Calu3 (cell line): Measurements from ENCODE around the gene PWP1. TPM values are rescaled to one million over a fixed set of nuclear protein-coding genes. Genes with fewer than 3 reads are reported as not detected.

ENCODE experiments used
- BruUV-seq: library from RNA; stranded (reverse); fragments of 400-500 nt; replicated peaks from 2 replicates; lab custom pipeline; 2021; lab: Mats Ljungman, UMichigan
- CTCF ChIA-PET: fragments of 300-600 bp; sonication (Branson Sonifier 250); formaldehyde crosslinking; loops from one replicate; lab custom pipeline; 2022; ENCODE audit warnings: antibody characterized with exemption; lab: Charles Lee
- DNase-seq: peaks from one replicate; pipeline ENCODE4 v3.0.0; 2022
- H3K27ac Mint-ChIP-seq: one replicate; pipeline ENCODE4 v1.8.0; 2022; ENCODE audit warnings: mixed read lengths; ENCODE audit not compliant: unreplicated experiment
- H3K27me3 Mint-ChIP-seq: one replicate; pipeline ENCODE4 v1.8.0; 2022; ENCODE audit warnings: mixed read lengths; ENCODE audit not compliant: unreplicated experiment
- H3K36me3 Mint-ChIP-seq: one replicate; pipeline ENCODE4 v1.8.0; 2022; ENCODE audit warnings: mild to moderate bottlenecking, moderate library complexity, mixed read lengths; ENCODE audit not compliant: insufficient read depth, unreplicated experiment
- H3K4me1 Mint-ChIP-seq: one replicate; pipeline ENCODE4 v1.8.0; 2022; ENCODE audit warnings: mild to moderate bottlenecking, low read depth, mixed read lengths; ENCODE audit not compliant: unreplicated experiment
- H3K4me3 Mint-ChIP-seq: one replicate; pipeline ENCODE4 v1.8.0; 2022; ENCODE audit warnings: mild to moderate bottlenecking, low read depth, moderate library complexity, mixed read lengths; ENCODE audit not compliant: unreplicated experiment
- H3K9me3 Mint-ChIP-seq: one replicate; pipeline ENCODE4 v1.8.0; 2022; ENCODE audit warnings: low read depth, mixed read lengths; ENCODE audit not compliant: unreplicated experiment
- intact Hi-C: fragments of 100-400 bp; cut with micrococcal nuclease; formaldehyde crosslinking; loops from one replicate; pipeline ENCODE4 v1.10.0; 2022; ENCODE audit not compliant: unreplicated experiment
- total RNA-seq: library from RNA; stranded (reverse); gene quantifications from 2 replicates; pipeline ENCODE4 v1.2.3, GENCODE V29; 2022
- TF ChIP-seq, protein P1 (sequence below): fragments of 200-600 bp; IDR thresholded peaks from one replicate; pipeline ENCODE4 v1.8.0; 2022; ENCODE audit warnings: antibody characterized with exemption; ENCODE audit not compliant: unreplicated experiment

Gene PWP1
- total RNA-seq, 1 experiment from 2014 or later, result 60.5 TPM

- Mint-ChIP-seq H3K27me3 (no peaks in the 10 kb centered on the region), H3K4me1 (no peaks in the 10 kb centered on the region), H3K27ac (no peak overlapping the region), H3K4me3 (no peak overlapping the region), H3K36me3 (peaks cover 28% of the 10 kb centered on the region), H3K9me3 (no peaks in the 10 kb centered on the region)
- DNase-seq, result no peak
- BruUV-seq, result no TSS peak
- CTCF ChIA-PET, result interaction anchor here (0.6 kb wide), 1 partner anchor 72 kb away, joined by 3 read pairs; no protein-coding TSS in a partner anchor
- TF ChIP-seq, protein P1, sequence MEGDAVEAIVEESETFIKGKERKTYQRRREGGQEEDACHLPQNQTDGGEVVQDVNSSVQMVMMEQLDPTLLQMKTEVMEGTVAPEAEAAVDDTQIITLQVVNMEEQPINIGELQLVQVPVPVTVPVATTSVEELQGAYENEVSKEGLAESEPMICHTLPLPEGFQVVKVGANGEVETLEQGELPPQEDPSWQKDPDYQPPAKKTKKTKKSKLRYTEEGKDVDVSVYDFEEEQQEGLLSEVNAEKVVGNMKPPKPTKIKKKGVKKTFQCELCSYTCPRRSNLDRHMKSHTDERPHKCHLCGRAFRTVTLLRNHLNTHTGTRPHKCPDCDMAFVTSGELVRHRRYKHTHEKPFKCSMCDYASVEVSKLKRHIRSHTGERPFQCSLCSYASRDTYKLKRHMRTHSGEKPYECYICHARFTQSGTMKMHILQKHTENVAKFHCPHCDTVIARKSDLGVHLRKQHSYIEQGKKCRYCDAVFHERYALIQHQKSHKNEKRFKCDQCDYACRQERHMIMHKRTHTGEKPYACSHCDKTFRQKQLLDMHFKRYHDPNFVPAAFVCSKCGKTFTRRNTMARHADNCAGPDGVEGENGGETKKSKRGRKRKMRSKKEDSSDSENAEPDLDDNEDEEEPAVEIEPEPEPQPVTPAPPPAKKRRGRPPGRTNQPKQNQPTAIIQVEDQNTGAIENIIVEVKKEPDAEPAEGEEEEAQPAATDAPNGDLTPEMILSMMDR, result no peak
- intact Hi-C loops, result no loop called here
Measured at GRCh38 chr12:107730618-107731341, 45.2 kb downstream of the PWP1 start.

- Mint-ChIP-seq H3K4me3 (no peak overlapping the region), H3K4me1 (no peaks in the 10 kb centered on the region), H3K9me3 (no peaks in the 10 kb centered on the region), H3K27ac (no peak overlapping the region), H3K27me3 (no peaks in the 10 kb centered on the region), H3K36me3 (peaks cover 28% of the 10 kb centered on the region)
- DNase-seq, result no peak
- TF ChIP-seq, protein P1, result no peak
- CTCF ChIA-PET, result interaction anchor here (0.6 kb wide), 1 partner anchor 71 kb away, joined by 3 read pairs; no protein-coding TSS in a partner anchor
- intact Hi-C loops, result no loop called here
- BruUV-seq, result no TSS peak
Measured at GRCh38 chr12:107731366-107731765, 45.8 kb downstream of the PWP1 start.

- H3K36me3 Mint-ChIP-seq, result peaks cover 33% of the 10 kb centered on the region
- no peak overlapping the region for H3K27ac Mint-ChIP-seq
- no peaks in the 10 kb centered on the region for H3K9me3 Mint-ChIP-seq
- H3K4me3 Mint-ChIP-seq, result no peak overlapping the region
- BruUV-seq, result no TSS peak
- no peaks in the 10 kb centered on the region for H3K27me3 Mint-ChIP-seq
- intact Hi-C loops, result no loop called here
- CTCF ChIA-PET, result no interaction called here
- DNase-seq, result no peak
- H3K4me1 Mint-ChIP-seq, result no peaks in the 10 kb centered on the region
- TF ChIP-seq, protein P1, result no peak
Measured at GRCh38 chr12:107732365-107732764, 46.8 kb downstream of the PWP1 start.

- Mint-ChIP-seq H3K4me3 (no peak overlapping the region), H3K27me3 (no peaks in the 10 kb centered on the region), H3K27ac (no peak overlapping the region), H3K4me1 (no peaks in the 10 kb centered on the region), H3K9me3 (no peaks in the 10 kb centered on the region), H3K36me3 (peaks cover 43% of the 10 kb centered on the region)
- CTCF ChIA-PET, result no interaction called here
- no TSS peak for BruUV-seq
- DNase-seq, result no peak
- TF ChIP-seq, protein P1, result no peak
- intact Hi-C loops, result no loop called here
Measured at GRCh38 chr12:107734139-107734538, 48.5 kb downstream of the PWP1 start.
